IMR-90 (cell line): ENCODE results near the gene CMPK2.

ENCODE experiments used
- CHD1 ChIP-seq: IDR thresholded peaks from 2 replicates; pipeline ENCODE4 v1.6.1; 2012; ENCODE audit warnings: low read depth, low read length, improper control_type of control experiment
- POLR2A ChIP-seq: IDR thresholded peaks from 2 replicates; pipeline ENCODE4 v1.6.1; 2012; ENCODE audit warnings: mild to moderate bottlenecking, low read depth, low read length
- RAD21 ChIP-seq: IDR thresholded peaks from 2 replicates; pipeline ENCODE4 v1.6.1; 2012; ENCODE audit warnings: low read length, improper control_type of control experiment

DNA sequence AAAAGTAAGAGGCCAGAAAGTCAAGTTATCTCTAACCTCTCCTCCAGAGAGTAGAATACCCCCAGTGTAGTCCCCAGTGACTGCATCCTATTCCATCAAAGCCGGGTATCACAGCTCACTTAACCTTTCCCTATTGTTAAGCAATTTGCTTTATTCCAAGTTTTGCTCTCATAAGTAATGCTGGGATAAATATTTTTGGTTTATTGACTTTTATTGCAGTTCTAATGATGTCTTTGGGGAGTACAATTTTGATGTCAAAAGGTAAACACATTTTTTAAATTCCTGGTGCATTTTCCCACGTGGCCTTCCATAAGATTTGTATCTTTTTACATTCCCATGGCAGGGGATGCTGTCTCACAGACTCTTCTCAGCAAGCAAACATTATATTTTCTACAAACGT, 43.3 kb downstream of the CMPK2 start:
- no peak for TF ChIP-seq POLR2A
- no peak for TF ChIP-seq CHD1
- no peak for TF ChIP-seq RAD21
